ENCODE measurements around the gene CCDC192.

CCDC192 gene

DNA sequence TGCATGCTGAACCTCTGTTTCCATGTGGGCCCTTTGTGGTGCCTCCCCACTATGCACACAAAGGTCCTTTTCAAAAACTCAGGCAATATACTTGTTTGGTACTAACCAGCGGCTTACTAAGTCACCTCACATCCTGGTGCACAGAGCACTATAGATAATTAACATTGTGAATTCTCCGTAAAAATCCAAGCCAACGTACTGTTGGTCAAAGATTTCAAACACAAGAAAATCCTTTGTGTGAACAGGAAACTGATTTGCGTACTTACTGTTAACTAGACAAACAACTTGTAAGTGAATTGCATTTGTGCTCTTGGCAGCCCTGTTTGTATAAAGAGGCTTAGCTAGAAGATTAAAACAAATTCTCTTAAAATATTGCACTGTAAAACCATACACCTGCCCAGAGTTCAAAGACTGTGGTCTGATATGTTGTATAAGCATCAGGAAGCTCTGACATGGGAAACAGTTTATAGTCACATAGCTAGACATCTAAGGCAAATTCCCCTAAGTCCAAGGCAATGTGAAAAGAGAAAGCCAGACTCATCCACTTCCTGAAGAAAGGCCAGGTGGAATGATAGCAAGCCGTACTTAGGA, 255.3 kb downstream of the CCDC192 start:
- DNase-seq (ENCODE audit: low spot score), result no peak

DNA sequence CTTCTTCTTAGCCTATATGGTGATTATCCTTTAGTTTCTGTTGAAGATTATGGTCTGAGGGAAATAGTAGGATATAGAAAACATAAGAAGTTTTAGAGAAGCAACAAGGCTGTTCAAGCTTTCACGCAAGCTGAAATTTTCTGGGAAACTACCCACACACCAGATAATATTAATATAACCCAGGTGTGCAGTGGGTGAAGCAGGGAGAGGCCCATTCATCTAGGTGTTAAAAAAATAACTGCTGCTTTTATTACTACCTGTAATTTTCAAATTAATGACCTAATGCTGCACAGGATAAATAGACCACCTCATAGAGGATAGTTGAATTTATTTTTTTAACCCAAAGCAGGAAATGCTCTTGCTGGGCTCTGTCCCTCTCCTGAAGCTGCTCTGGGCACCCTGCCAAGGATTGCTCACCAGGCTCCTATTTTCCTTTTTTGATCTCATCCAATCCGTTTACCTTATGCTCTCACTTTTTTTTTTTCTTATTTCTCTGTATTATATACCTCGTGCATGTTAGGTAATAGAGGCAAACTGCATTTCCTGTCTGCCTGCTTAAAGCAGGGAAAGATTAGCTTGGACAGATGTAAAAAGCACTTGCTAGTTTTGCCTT, 256.1 kb downstream of the CCDC192 start:
- no peak for DNase-seq (ENCODE audit: low spot score)

DNA sequence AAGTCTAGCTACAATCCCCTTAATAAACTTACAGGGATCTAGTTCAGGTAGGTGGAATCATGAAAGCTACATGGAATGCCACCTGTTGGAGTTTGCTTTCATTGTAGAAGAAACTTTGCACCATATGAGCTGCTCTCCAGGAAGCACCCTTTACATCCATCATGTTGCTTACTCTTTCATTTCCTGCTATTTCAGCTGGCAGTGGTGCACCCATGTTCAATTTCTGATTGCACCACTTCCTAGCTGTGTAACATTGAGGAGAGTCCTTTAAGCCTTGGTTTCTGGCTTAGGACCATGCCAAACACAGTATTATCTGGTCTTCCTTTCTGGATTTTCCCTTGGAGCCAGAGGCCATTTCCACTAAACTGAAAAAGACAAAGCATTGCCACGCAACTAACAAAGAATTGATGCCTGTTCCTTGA, 257.1 kb downstream of the CCDC192 start:
- no peak for DNase-seq (ENCODE audit: low spot score)

DNA sequence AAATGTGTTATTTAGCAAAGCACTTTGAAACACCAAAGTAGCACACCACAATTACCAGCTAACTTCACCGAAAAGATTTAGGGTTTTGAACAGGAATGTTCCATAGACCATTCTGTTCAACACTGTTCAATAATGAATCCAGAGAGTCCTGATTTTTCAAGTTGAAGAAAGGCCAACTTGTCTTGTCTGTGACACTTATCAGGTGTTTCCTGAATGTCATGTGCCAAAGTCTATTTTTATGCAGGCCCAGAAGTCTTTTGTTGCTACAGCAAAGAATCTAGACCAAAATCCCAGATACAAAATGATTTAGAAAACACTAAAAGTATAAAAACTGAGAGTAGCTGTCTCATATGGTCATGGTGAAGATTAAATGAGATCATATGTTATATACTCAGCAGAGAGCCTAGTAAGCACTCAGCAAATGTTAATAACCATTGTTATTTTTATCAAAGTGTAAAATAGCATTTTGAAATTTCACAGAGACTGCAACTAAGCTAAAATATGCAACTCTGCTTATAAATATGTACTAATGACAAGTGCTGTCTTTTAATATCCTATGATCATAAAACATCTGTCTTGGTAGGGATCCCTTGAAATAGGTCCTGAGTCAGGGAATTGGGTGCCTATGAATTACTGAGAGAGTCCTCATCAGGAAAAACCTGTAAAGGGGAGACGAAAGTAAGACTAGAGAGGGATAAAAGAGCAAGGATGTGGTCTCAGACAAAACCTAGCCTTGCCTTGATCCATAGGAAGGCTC, 258.0 kb downstream of the CCDC192 start:
- DNase-seq (ENCODE audit: low spot score), result no peak

DNA sequence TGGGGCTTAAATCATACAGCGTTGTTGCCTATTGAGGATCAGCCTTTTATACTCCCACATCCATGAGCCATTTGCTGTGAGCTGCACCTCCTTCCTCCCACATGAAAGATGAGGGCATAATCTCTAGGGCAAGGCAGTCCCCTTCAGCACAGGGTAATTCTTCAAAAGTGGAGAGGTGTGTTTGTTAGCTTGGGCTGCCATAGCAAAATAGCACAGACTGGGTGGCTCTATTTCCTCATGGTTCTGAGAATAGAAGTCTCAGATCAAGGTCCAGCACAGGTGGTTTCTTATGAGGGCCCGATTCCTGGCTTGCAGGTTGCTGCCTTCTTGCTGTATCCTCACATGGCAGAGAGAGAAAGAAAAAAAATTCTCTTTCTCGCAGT, 258.6 kb downstream of the CCDC192 start:
- DNase-seq (ENCODE audit: low spot score), result no peak

DNA sequence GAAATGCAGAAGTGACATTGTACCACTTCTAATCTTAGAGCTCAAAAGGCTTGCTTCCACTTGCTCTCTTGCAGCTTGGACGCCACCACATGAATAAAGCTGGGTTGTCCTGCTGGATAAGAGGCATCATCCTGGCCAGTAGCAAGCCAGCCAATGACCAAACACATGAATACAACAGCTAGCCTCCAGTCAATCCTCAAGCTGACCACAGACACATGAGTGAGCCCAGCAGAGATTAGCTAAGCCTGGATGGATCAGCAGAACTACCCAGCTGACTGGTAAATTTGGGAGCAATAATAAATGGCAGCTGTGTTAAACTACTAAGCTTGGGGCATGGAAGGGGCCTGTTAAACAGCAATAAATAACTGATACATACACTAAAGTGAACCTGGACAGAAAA, 259.3 kb downstream of the CCDC192 start:
- DNase-seq (ENCODE audit: low spot score), result no peak

DNA sequence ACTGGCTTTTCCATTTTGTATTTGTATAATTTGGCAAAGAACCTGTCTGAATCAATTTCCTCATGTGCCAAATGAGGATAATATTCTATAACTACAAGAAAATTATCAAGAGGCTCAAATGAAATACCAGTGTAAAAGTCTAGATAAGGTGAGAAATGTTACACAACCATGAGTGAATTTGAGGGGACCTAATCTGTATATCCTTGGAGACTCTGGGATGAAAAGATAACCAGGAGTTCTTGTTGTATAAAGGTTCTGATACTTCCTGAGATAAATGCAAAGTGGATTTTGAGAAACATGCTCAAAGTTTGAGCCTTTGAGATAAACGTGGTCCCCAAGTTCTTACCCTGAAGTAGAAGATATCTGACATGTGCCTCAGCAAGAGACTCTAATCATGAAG, 260.0 kb downstream of the CCDC192 start:
- no peak for DNase-seq (ENCODE audit: low spot score)

DNA sequence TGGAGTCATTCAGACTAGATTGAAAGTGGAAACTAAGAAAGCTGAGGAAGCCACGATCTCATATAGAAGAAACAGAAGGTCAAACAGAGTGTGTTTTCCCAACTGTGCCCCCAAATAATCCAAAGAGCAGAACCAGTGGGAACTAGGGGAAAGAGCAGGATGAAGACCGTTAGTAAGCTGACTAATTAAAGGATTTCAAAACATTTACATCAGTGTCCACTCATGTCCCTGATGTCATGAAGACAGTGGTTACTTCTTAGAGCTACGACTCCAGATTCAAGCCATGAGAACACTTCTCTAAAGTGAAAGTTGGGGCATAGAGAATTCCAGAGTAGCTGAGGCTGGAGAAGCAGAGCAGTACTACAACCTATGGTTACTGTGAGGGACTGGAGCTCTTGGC, 260.7 kb downstream of the CCDC192 start:
- no peak for DNase-seq (ENCODE audit: low spot score)

DNA sequence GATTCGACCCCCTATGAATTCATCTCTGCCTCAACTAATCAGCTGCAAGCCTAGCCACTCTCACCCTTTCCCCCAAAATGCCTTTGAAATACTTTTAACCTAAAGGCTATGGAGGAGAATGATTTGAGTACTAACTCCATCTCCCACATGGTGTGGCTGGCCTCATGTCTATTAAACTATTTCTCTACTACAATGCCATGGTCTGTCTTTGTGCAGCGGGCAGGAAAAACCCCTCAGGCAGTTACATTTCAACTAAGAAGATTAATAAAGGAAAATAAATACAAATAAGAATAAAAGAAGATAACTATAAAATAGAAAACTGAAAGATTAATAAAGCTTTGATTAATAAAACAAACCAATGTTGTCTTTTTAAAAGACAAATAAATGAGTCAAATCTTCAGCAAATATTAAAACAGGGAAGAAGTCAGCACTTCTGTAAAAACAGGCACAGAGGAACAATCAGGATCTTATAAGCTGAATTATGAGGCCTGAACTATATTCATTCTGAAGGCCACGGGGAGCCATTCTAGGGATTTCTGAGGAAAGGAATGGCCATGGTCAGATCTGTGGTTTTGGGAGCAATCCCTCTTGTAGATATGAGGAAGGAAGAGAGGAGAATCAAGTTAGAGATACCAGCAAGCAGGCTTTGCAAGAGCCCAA, 264.3 kb downstream of the CCDC192 start:
- DNase-seq (ENCODE audit: low spot score), result no peak

DNA sequence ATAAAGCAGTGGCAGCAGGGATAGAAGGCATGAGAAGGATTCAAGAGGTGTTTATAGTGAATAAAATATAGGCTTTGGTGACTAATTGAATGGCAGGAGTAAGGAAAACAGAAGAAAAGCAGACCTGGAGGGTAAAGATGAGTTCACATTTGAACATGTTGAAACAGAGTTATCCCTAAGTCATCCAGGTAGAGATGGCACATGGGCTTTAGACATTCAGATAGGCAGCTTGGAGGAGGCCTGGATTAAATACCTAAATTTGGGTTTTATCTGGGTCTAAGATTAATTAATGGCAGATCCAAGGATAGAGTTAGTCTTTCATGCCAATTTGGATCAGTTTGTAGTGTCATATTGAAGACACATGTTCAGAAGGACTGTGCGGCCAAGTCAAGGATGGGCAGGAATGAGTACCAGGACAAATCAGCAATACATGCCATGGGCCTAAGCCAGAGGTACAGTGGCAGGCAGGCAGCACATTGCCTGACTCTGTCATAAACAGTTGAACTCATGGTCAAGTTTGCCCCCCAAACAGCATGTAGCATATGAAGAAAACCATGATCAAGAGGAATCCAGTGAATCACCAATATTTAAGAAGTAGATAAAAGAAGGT, 264.9 kb downstream of the CCDC192 start:
- no peak for DNase-seq (ENCODE audit: low spot score)

DNA sequence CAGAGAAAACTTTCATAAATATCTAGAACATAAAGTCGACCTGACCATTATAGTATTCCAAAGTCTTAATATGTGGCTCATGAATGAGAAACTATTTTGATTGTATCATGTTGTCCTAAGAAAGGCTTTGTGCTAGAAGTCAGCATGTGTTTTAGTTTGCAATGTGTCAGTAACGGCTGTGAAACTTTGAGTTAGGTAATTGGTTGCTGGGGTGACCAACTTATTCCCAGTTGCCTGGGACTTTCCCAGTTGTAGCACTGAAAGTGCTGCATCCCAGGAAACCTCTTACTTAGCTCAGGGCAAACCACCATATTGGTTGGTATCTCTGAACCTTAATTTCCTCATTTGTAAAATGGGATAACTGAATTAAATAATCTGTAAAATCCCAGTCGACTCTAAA, 265.8 kb downstream of the CCDC192 start:
- no peak for DNase-seq (ENCODE audit: low spot score)

DNA sequence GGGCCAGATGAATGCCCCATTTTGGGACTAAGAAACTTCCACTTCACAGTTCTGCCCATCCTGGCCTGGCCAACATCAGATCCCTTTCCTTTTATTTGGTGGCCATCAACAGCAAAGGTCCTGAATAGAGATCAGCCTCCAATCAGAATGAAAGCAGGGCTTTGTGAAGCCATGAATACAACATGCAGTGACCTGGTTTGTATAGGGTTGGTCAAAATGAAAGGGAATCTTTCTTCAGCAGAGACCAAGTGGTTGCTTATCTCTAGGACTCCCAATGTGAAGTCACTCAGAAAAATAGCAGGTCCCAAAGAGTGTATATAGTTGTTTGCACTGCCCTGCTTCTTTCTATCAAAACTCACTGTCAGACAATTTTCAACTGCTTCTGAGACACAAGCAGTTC, 266.5 kb downstream of the CCDC192 start:
- no peak for DNase-seq (ENCODE audit: low spot score)

DNA sequence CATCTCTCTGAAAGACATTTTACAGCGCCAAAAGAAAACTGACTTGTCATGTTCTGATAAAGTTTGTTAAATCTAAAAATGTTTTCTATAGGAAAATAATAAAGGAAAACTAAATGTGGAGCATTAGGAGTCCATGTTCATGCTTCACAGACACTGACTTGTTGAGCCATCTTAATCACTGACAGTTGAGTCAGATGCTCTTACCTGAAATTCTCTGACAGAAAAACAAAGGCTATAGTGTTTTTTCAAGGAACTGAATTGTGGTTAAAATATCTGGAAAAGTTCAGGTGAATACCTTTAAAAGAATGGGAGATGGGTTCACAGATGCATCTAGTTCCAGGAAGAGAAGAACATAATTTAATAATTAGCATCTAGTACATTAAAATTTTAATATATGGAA, 266.9 kb downstream of the CCDC192 start:
- no peak for DNase-seq (ENCODE audit: low spot score)

DNA sequence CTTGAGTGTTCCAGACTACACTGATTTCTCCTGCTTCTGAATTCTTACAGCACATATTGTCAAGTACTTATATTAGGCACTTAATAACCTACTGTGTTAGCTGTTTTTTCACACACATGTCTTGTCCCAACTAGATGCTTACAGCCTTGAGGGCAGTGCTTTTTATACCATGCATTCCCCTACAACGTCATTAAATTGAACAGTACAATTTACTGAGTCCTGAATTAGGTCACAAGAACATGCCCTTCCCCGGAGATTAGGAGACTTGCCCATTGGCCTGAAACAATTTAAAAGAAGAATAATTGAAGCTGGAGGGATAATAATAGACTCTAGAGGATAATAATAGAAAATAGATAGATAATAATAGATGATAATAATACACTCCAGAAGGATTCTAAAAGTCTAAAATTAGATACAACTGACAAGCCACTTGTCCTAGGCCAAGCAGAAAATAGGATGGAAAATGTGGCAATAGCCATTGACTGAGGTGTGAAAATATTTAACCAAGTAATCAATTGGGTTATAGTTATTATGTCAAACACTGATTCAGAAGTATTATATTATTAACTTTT, 267.7 kb downstream of the CCDC192 start:
- no peak for DNase-seq (ENCODE audit: low spot score)

DNA sequence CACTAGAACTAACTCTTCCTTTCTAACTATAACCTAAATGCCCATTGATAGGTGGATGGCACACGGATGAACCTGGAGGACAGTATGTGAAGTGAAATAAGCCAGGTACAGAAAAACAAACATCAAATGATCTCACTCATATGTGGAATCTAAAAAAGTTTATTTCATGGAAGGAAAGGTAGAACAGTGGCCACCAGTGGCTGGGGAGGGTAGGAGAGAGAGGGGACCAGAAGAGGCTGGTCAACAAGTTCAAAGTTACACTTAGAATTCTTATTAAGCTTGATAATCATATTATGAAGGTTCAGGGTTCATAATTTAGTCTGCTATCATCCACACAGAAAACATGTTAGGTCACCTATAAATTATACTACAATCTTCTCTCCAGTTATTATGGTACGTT, 272.8 kb downstream of the CCDC192 start:
- no peak for DNase-seq (ENCODE audit: low spot score)

DNA sequence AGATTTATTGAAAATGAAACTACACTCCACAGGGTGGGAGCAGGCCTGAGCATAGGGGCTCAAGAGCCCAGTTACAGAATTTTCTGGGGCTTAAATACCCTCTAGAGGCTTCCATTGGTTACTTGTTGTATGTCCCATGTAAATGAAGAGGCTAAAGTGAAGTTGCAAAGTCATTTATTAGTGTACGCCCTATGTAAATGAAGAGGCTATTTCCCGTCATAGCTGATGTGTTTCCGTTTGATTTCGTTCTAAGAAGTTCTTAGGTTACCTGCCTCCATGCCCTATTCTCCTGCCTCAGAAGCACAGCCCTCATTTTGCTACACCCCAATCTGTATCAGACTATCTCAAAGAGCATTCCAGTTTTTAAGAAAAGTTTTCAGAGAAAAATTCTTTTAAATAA, 273.3 kb downstream of the CCDC192 start:
- no peak for DNase-seq (ENCODE audit: low spot score)

DNA sequence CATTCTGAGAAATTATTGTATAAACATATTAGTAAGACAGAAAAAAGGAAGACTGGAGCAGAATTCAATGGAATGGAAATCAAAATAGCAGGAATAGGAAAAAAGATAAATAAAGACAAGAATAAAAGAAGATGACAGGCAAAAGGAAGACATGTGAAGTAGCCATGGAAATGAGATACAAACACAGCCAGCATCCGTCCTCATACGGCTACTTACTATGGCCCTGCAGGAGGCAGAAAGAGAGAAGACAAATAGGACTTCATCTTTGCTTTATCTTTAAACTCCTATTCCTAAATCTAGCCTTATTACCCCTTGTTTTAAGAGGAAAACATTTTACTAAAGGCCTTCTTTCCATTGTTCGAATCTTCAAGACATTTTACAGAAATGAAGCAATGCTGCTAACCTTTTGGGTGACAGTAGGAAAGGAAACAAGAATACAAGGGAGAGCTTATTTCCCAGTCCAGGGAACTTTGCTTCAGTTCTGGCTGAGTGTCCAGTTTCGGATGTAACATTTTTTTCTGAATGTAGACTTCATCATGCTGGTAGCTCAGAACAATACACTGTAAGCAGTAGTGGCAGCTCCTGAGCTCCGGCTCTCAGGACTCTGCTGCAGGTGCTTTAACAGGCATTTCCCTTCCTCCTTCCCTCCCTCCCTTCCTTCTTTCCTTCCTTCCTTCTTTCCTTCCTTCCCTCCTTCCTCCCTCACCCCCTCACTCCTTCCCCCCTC, 274.0 kb downstream of the CCDC192 start:
- DNase-seq (ENCODE audit: low spot score), result no peak

DNA sequence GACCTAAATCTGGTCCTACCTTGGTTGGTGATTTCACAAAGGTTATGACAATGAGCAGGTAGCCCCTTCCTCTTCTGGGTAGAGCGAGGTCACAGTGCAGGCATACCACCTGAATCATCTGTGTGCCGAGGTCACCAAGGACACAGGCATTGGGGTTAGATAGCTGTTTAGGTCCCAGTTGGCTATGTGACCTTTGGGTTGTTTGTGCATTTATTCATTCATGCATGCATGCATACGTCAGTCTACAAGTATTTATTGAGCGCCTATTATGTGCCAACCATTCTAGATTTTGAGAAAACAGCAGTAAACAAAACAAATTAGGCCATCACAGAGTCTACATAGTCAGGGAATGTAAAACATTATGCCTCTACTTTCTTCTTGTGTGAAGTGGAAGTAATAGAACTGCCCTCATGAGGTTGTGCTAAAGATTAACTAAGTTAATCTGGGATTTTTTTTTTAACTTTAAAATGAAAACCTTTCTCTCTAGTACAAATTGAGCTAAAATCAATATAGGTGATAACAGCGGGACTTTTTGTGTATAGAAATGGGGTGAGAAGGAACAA, 275.6 kb downstream of the CCDC192 start:
- DNase-seq (ENCODE audit: low spot score), result no peak

DNA sequence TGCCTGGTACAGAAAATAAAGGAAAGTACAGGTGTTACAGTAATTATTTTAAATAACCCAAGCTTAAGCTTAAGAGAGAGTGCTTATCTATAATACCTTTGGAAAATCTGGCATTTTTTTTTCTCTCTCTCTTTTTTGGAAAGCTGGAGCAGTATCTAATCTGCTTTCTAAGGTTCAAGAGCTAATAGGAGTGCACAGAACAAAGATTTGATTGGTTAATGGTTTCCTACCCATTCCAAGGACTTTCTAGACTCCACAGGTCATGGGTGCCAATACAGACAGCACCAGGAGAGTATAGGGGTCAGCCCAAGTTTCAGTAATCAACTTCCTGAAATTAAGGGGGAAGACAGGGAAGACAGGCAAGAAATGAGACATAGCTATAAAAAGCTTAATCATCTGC, 276.3 kb downstream of the CCDC192 start:
- DNase-seq (ENCODE audit: low spot score), result no peak

DNA sequence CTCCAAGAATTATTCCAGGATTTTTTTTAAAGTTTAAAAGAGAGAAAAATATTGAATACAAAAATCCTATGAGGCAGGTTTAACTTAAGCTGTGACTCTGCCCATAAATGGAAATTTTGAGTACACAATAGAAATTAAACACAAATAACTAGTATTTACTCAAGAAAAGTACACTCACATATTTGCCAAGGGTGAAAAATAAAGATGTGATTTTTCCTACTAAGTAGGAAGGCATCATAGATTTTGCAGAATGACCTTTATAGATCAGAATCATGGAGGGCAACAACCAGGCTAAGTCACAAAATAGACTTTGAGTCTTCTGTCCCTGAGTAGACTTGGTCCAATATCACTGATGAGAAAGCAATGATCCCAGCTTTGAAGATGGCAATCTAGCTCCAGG, 277.7 kb downstream of the CCDC192 start:
- no peak for DNase-seq (ENCODE audit: low spot score)

DNA sequence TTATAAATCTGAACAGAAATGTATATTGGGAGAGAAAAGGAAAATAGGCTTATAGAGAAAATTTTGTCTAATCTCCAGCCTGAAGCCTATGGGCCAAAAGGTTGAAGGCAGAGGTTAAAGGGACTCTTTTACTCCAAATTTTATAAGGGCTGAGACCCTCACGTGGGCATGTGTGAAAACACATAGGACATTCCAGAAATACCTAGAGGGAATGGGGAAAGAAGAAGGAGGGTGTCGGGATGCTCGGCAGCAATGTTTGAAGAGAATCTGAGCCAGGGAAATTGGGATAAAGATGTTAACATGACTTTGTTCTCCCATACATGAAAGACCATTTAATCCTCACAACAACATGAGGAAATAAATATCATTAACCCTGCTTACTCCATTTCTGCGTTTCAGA, 278.3 kb downstream of the CCDC192 start:
- no peak for DNase-seq (ENCODE audit: low spot score)

All from CD4-positive, alpha-beta T cell treated with Interleukin-2 at 100 ng/mL for 4 hours (primary cell).